ENCODE results near the gene TOMM70. TPM values are rescaled to one million over a fixed set of nuclear protein-coding genes. Genes with fewer than 3 reads are reported as not detected.
"Not testable (repeated sequence)": the region's sequence is repeated elsewhere in the genome, so short reads cannot be mapped to it uniquely, and the experiment has no call there.

The TOMM70 gene
- 31.3 TPM for total RNA-seq
- long read RNA-seq, full-length matches to known transcripts = 49 of 64 reads
- long read RNA-seq, partial matches to known transcripts = 6 of 64 reads
- long read RNA-seq, other reads (novel, unspliced or antisense) = 9 of 64 reads

GRCh38 chr3:100400780-100401673 is at the start of gene TOMM70, which contains the start of gene LNP1:
Gene TOMM70 (minus strand): TSS chr3:100401089. CDS start chr3:100400949, 140 bp downstream.
Gene LNP1 (plus strand): TSS chr3:100401539. CDS start chr3:100429730, 28,191 bp downstream.
- DNase-seq (peak; percentile 99), ATAC-seq (peak; percentile 99)
- no peaks in the 10 kb centered on the region for H3K27me3 ChIP-seq (ENCODE audit: low read depth)
- TF ChIP-seq CTCF (IDR thresholded peaks at IDR 0.05) = no peak
- peak within 1 kb of the TSS; percentile 85 for H3K4me3 ChIP-seq
- no peaks in the 10 kb centered on the region for H3K9me3 ChIP-seq
- intact Hi-C loops (cut with DNase I) = no loop called here
- peaks cover 40% of the 10 kb centered on the region for H3K4me1 ChIP-seq
- no peaks in the 10 kb centered on the region for H3K36me3 ChIP-seq
- peak within 1 kb of the TSS; percentile 89 for H3K27ac ChIP-seq

GRCh38 chr3:100449214-100449613 is 48.3 kb upstream of the TOMM70 start:
- DNase-seq (no peak), ATAC-seq (no peak)
- intact Hi-C loops (cut with DNase I) = no loop called here
- Histone ChIP-seq H3K4me1 (no peaks in the 10 kb centered on the region), H3K36me3 (no peaks in the 10 kb centered on the region), H3K27me3 (ENCODE audit: low read depth) (no peaks in the 10 kb centered on the region), H3K4me3 (no peak overlapping the region), H3K9me3 (no peaks in the 10 kb centered on the region), H3K27ac (no peak overlapping the region)
- no peak for TF ChIP-seq CTCF (IDR thresholded peaks at IDR 0.05)

DNA sequence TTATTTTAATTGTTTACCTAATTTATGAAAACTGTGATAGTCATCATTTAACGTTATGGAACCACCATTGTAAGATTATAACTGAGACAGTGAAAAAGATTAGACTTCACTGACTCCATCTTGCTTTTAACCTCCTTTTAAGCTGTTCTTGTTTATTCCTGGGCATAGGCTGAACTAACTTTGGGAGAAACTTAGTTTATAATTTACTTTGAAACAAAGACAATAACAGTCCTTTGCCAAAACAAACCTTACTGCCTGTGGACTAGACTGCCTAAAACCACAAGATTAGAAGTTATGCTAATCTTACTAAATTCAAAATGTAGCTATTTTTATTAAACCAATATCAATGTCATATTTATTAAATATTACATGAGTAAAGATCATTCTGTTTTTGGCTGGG is 47.2 kb upstream of the TOMM70 start:
- ATAC-seq (no peak), DNase-seq (no peak)
- TF ChIP-seq CTCF (IDR thresholded peaks at IDR 0.05) = no peak
- H3K27me3 ChIP-seq (ENCODE audit: low read depth) = no peaks in the 10 kb centered on the region
- no peaks in the 10 kb centered on the region for H3K4me1 ChIP-seq
- no peak overlapping the region for H3K4me3 ChIP-seq
- no peak overlapping the region for H3K27ac ChIP-seq
- H3K9me3 ChIP-seq = no peaks in the 10 kb centered on the region
- intact Hi-C loops (cut with DNase I) = no loop called here
- no peaks in the 10 kb centered on the region for H3K36me3 ChIP-seq

DNA sequence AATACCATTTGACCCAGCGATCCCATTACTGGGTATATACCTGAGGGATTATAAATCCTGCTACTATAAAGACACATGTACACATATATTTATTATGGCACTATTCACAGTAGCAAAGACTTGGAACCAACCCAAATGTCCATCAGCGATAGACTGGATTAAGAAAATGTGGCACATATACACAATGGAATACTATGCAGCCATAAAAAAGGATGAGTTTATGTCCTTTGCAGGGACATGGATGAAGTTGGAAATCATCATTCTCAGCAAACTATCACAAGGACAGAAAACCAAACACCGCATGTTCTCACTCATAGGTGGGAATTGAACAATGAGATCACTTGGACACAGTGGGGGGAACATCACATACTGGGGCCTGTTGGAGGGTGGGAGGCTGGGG is 46.2 kb upstream of the TOMM70 start:
- ATAC-seq; DNase-seq; H3K9me3 ChIP-seq; H3K4me3 ChIP-seq; H3K4me1 ChIP-seq; intact Hi-C loops (cut with DNase I); H3K36me3 ChIP-seq; H3K27me3 ChIP-seq (ENCODE audit: low read depth); H3K27ac ChIP-seq: not testable (repeated sequence)

DNA sequence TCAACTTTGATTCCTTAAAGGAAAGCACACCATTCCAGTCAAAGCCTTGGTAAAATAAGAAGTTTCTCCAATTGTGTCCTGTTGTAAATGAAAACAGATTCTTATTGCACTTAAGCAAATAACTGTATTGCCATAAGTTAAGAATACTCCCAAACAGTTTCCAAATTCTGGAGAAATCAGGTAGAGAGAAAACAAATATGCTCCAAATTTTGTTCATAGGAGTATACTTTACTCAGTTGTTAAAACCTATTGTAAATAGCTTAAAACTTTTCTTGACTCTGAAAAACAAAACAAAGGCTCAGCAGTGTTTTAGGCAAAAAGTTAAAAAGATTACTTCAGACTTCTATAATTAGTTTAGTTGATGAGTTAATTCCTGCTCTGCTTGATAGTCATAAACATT is 42.8 kb upstream of the TOMM70 start:
- intact Hi-C loops (cut with DNase I) = no loop called here
- DNase-seq (no peak), ATAC-seq (no peak)
- no peaks in the 10 kb centered on the region for H3K27me3 ChIP-seq (ENCODE audit: low read depth)
- no peaks in the 10 kb centered on the region for H3K4me1 ChIP-seq
- no peak for TF ChIP-seq CTCF (IDR thresholded peaks at IDR 0.05)
- no peaks in the 10 kb centered on the region for H3K36me3 ChIP-seq
- no peaks in the 10 kb centered on the region for H3K9me3 ChIP-seq
- H3K4me3 ChIP-seq = no peak overlapping the region
- no peak overlapping the region for H3K27ac ChIP-seq

DNA sequence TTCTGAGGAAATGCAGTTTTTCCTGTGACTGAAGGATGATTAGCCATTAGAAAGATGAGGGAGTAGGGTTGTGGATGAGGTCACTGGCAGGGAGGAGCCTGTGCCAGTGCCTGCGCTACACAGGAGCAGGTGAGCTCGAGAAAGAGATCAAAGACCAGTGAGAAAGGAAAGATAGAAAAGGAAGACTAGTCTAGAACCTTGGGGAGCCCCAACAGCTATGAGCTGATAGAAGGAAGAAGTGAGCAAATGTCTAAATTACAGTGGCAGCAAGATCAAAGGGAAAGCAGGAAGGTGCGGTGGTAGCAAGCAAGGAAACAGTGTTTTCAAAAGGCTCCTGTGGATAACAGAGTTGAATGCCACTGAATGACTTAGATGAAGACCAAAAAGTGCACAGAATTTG is 40.0 kb upstream of the TOMM70 start:
- DNase-seq = no peak
- H3K27me3 ChIP-seq (ENCODE audit: low read depth) = no peaks in the 10 kb centered on the region
- H3K36me3 ChIP-seq = no peaks in the 10 kb centered on the region
- ATAC-seq = no peak
- intact Hi-C loops (cut with DNase I) = no loop called here
- no peaks in the 10 kb centered on the region for H3K4me1 ChIP-seq
- H3K27ac ChIP-seq = no peak overlapping the region
- H3K9me3 ChIP-seq = no peaks in the 10 kb centered on the region
- no peak overlapping the region for H3K4me3 ChIP-seq
- no peak for TF ChIP-seq CTCF (IDR thresholded peaks at IDR 0.05)
